Endodermal cell (in vitro differentiated cells): ENCODE results near the gene RYR2. TPM values are rescaled to one million over a fixed set of nuclear protein-coding genes. Genes with fewer than 3 reads are reported as not detected.

Experiments used
- DNase-seq: peaks from one replicate; pipeline ENCODE4 v3.0.0-alpha.2; 2017
- H3K27ac ChIP-seq: 2 replicates; pipeline ENCODE4 v1.5.1; 2013; ENCODE audit warnings: mild to moderate bottlenecking, low read depth, low read length, moderate library complexity
- H3K27me3 ChIP-seq: 2 replicates; pipeline ENCODE4 v1.6.1; 2013; ENCODE audit warnings: mild to moderate bottlenecking, low read length, moderate library complexity; ENCODE audit not compliant: insufficient read depth, control insufficient read depth, poor library complexity, severe bottlenecking
- H3K36me3 ChIP-seq: 2 replicates; pipeline ENCODE4 v1.7.0; 2013; ENCODE audit warnings: mild to moderate bottlenecking, low read length, moderate library complexity; ENCODE audit not compliant: control insufficient read depth, insufficient read depth
- H3K4me1 ChIP-seq: one replicate; pipeline ENCODE4 v1.7.0; 2013; ENCODE audit warnings: low read length; ENCODE audit not compliant: control insufficient read depth, insufficient read depth
- H3K4me3 ChIP-seq: 2 replicates; pipeline ENCODE4 v1.5.1; 2013; ENCODE audit warnings: mild to moderate bottlenecking, low read length, moderate library complexity
- H3K9ac ChIP-seq: 2 replicates; pipeline ENCODE4 v1.6.1; 2013; ENCODE audit warnings: mild to moderate bottlenecking, low read length, moderate library complexity; ENCODE audit not compliant: poor library complexity, severe bottlenecking; ENCODE audit errors: extremely low read depth
- H3K9me3 ChIP-seq: 2 replicates; pipeline ENCODE4 v1.6.1; 2013; ENCODE audit warnings: mild to moderate bottlenecking, low read length, moderate library complexity; ENCODE audit not compliant: control insufficient read depth
- H3K27ac Mint-ChIP-seq: 2 replicates; pipeline ENCODE4 v1.8.0; 2020; ENCODE audit warnings: mixed read lengths
- H3K27me3 Mint-ChIP-seq: 2 replicates; pipeline ENCODE4 v1.8.0; 2021; ENCODE audit warnings: mild to moderate bottlenecking, mixed read lengths; ENCODE audit not compliant: insufficient read depth
- H3K36me3 Mint-ChIP-seq: 2 replicates; pipeline ENCODE4 v1.8.0; 2020; ENCODE audit warnings: low read depth, mixed read lengths
- H3K4me1 Mint-ChIP-seq: 2 replicates; pipeline ENCODE4 v1.8.0; 2020; ENCODE audit warnings: mixed read lengths
- H3K4me3 Mint-ChIP-seq: 2 replicates; pipeline ENCODE4 v1.8.0; 2020; ENCODE audit warnings: mild to moderate bottlenecking, moderate library complexity, mixed read lengths
- H3K9me3 Mint-ChIP-seq: 2 replicates; pipeline ENCODE4 v1.8.0; 2020; ENCODE audit warnings: mild to moderate bottlenecking, mixed read lengths
- WGBS, 2 experiments: methylation state at CpG; one replicate each; pipeline versions ENCODE4 v1.1.5 to v1.1.7; 2013; ENCODE audit warnings: missing lambda C conversion rate in 2 of 2, mixed read lengths in 1 of 2; ENCODE audit not compliant: insufficient coverage in 1 of 2, insufficient read length in 1 of 2; 5-methylcytosine and 5-hydroxymethylcytosine counted together
- total RNA-seq, 2 donors: library from RNA; stranded (reverse); fragmentation: NEBNext Ultra II Directional in 1 of 2; extraction: Animal tissue kit (Norgen Biotek cat#: 25700) in 1 of 2; gene quantifications; 2 replicates in 1 of 2; 3 replicates in 1 of 2; pipeline ENCODE4 v1.2.1, GENCODE V29; 2021
- TF ChIP-seq, protein P1 (sequence below): fragments of 200-600 bp; sonication (generic); conservative IDR thresholded peaks from 2 replicates; pipeline ENCODE4 v1.5.0; 2021; ENCODE audit warnings: antibody characterized with exemption, mild to moderate bottlenecking

The RYR2 gene
- total RNA-seq, 2 donors from 2014 or later, result 0.95 to 2.4 TPM

DNA sequence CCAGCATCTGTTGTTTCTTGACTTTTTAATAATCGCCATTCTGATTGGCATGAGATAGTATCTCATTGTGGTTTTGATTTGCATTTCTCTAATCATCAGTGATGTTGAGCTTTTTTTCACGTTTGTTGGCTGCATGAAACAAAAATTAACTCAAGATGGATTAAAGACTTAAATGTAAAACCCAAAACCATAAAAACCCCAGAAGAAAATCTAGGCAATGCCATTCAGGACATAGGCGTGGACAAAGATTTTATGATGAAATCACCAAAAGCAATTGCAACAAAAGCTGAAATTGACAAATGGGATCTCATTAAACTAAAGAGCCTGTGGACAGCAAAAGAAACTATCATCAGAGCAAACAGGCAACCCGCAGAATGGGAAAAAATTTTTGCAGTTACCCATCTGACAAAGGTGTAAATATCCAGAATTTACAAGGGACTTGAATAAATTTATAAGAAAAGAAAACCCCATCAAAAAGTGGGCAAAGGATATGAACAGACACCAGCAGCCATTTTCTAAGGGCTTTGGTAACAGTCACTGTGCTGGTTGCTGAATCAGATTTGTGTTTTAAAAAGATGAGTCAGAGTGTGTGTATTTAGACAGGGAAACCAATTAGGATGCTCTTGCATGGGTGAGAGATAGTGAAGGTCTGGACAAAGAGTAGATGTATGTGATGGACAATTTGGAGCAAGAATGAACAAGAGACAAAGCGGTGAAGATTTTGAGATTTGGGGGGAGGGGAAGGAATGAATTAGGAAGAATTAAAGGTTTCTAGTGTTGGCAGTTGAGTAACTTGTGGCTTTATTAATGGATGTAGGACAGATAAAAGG is 110.7 kb downstream of the RYR2 start:
- Histone ChIP-seq H3K9me3 (no peaks in the 10 kb centered on the region), H3K36me3 (no peaks in the 10 kb centered on the region), H3K27ac (no peak overlapping the region), H3K4me3 (no peak overlapping the region), H3K4me1 (no peaks in the 10 kb centered on the region), H3K9ac (no peak overlapping the region), H3K27me3 (no peaks in the 10 kb centered on the region)
- 94 to 100% methylated on average over 2 to 5 of the region's 5 CpGs for whole genome bisulfite sequencing, 2 experiments
- Mint-ChIP-seq H3K4me3 (no peak overlapping the region), H3K27ac (no peak overlapping the region), H3K9me3 (no peaks in the 10 kb centered on the region), H3K27me3 (no peaks in the 10 kb centered on the region), H3K36me3 (no peaks in the 10 kb centered on the region), H3K4me1 (no peaks in the 10 kb centered on the region)
- DNase-seq, result no peak
- TF ChIP-seq, protein P1, sequence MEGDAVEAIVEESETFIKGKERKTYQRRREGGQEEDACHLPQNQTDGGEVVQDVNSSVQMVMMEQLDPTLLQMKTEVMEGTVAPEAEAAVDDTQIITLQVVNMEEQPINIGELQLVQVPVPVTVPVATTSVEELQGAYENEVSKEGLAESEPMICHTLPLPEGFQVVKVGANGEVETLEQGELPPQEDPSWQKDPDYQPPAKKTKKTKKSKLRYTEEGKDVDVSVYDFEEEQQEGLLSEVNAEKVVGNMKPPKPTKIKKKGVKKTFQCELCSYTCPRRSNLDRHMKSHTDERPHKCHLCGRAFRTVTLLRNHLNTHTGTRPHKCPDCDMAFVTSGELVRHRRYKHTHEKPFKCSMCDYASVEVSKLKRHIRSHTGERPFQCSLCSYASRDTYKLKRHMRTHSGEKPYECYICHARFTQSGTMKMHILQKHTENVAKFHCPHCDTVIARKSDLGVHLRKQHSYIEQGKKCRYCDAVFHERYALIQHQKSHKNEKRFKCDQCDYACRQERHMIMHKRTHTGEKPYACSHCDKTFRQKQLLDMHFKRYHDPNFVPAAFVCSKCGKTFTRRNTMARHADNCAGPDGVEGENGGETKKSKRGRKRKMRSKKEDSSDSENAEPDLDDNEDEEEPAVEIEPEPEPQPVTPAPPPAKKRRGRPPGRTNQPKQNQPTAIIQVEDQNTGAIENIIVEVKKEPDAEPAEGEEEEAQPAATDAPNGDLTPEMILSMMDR, result no peak

- H3K36me3 ChIP-seq, result no peaks in the 10 kb centered on the region
- Mint-ChIP-seq H3K27me3 (no peaks in the 10 kb centered on the region), H3K36me3 (no peaks in the 10 kb centered on the region), H3K4me1 (no peaks in the 10 kb centered on the region), H3K9me3 (no peaks in the 10 kb centered on the region), H3K4me3 (no peak overlapping the region), H3K27ac (no peak overlapping the region)
- no peak for DNase-seq
- H3K27ac ChIP-seq, result no peak overlapping the region
- no peaks in the 10 kb centered on the region for H3K27me3 ChIP-seq
- H3K9ac ChIP-seq, result no peak overlapping the region
- H3K9me3 ChIP-seq, result no peaks in the 10 kb centered on the region
- no peak overlapping the region for H3K4me3 ChIP-seq
- TF ChIP-seq, protein P1, result no peak
- no peaks in the 10 kb centered on the region for H3K4me1 ChIP-seq
- WGBS, 2 experiments, result 92% methylated on average over 3 to 5 of the region's 5 CpGs
These were observed 112.2 kb downstream of the RYR2 start for GRCh38 chr1:237154157-237154556.

GRCh38 chr1:237164406-237165352 is 122.7 kb downstream of the RYR2 start:
- no peaks in the 10 kb centered on the region for H3K36me3 ChIP-seq
- no peak for DNase-seq
- no peak overlapping the region for H3K4me3 ChIP-seq
- Mint-ChIP-seq H3K27ac (peak overlapping the region; percentile 58), H3K4me1 (no peaks in the 10 kb centered on the region), H3K36me3 (no peaks in the 10 kb centered on the region), H3K27me3 (no peaks in the 10 kb centered on the region), H3K9me3 (no peaks in the 10 kb centered on the region), H3K4me3 (no peak overlapping the region)
- no peaks in the 10 kb centered on the region for H3K4me1 ChIP-seq
- no peak overlapping the region for H3K9ac ChIP-seq
- TF ChIP-seq, protein P1, result no peak
- no peaks in the 10 kb centered on the region for H3K27me3 ChIP-seq
- H3K9me3 ChIP-seq, result no peaks in the 10 kb centered on the region
- H3K27ac ChIP-seq, result no peak overlapping the region
- WGBS, 2 experiments, result 80 to 94% methylated on average over 1 to 7 of the region's 8 CpGs
